CD4-positive, alpha-beta T cell (primary cell): ENCODE results near the gene CSNK1E. TPM values are rescaled to one million over a fixed set of nuclear protein-coding genes. Genes with fewer than 3 reads are reported as not detected.
"Not testable (repeated sequence)": the region's sequence is repeated elsewhere in the genome, so short reads cannot be mapped to it uniquely, and the experiment has no call there.

Experiments used
- ATAC-seq: fragments of 200-7000 bp; cut with Tn5 transposase; one replicate; pipeline ENCODE4 v1.10.0; 2022; ENCODE audit warnings: mild to moderate bottlenecking; ENCODE audit not compliant: poor library complexity
- CTCF ChIA-PET: fragments of 350-600 bp; sonication (Branson Sonifier 250); formaldehyde crosslinking; loops from one replicate; lab custom pipeline; 2021; ENCODE audit warnings: antibody characterized with exemption, inconsistent platforms; lab: Charles Lee
- POLR2A ChIA-PET: fragments of 350-600 bp; sonication (Branson Sonifier 250); formaldehyde crosslinking; loops from one replicate; lab custom pipeline; 2021; ENCODE audit warnings: antibody characterized with exemption, inconsistent platforms; lab: Charles Lee
- DNase-seq, 14 experiments: peaks; one replicate each; pipeline ENCODE4 v3.0.0-alpha.2; 2013 to 2020; ENCODE audit warnings: mixed read lengths in 2 of 14
- H3K27ac ChIP-seq, 2 donors: one replicate each; pipeline versions ENCODE4 v1.5.1 to v1.7.0; 2013; ENCODE audit warnings: low read length in 2 of 2, low read depth in 1 of 2, mild to moderate bottlenecking in 1 of 2
- H3K27me3 ChIP-seq, 2 experiments: 1 replicate in 1 of 2; 2 replicates in 1 of 2; pipeline versions ENCODE4 v1.6.1 to v1.7.0; 2013; ENCODE audit warnings: low read length in 2 of 2, control low read depth in 1 of 2, mild to moderate bottlenecking in 1 of 2, moderate library complexity in 1 of 2; ENCODE audit not compliant: insufficient read depth in 2 of 2, control insufficient read depth in 1 of 2
- H3K36me3 ChIP-seq: one replicate; pipeline ENCODE4 v1.6.1; 2013; ENCODE audit warnings: low read length, control low read depth; ENCODE audit not compliant: insufficient read depth
- H3K4me1 ChIP-seq: one replicate; pipeline ENCODE4 v1.6.1; 2013; ENCODE audit warnings: low read length, control low read depth; ENCODE audit not compliant: insufficient read depth
- H3K4me3 ChIP-seq: one replicate; pipeline ENCODE4 v1.5.1; 2013; ENCODE audit warnings: mild to moderate bottlenecking, low read length, moderate library complexity
- H3K9me3 ChIP-seq, 2 experiments: 1 replicate in 1 of 2; 2 replicates in 1 of 2; pipeline versions ENCODE4 v1.6.1 to v1.7.0; 2013; ENCODE audit warnings: low read length in 2 of 2, mild to moderate bottlenecking in 2 of 2, control low read depth in 1 of 2, moderate library complexity in 1 of 2; ENCODE audit not compliant: control insufficient read depth in 1 of 2, insufficient read depth in 1 of 2
- H3K27ac Mint-ChIP-seq: one replicate; pipeline ENCODE4 v1.8.0; 2020; ENCODE audit warnings: mixed read lengths
- H3K27me3 Mint-ChIP-seq: one replicate; pipeline ENCODE4 v1.8.0; 2021; ENCODE audit warnings: mixed read lengths
- H3K36me3 Mint-ChIP-seq: one replicate; pipeline ENCODE4 v1.8.0; 2021; ENCODE audit warnings: low read depth, mixed read lengths
- H3K4me1 Mint-ChIP-seq: one replicate; pipeline ENCODE4 v1.8.0; 2021; ENCODE audit warnings: low read depth, mixed read lengths
- H3K4me3 Mint-ChIP-seq: one replicate; pipeline ENCODE4 v1.8.0; 2020; ENCODE audit warnings: mild to moderate bottlenecking, mixed read lengths
- H3K9me3 Mint-ChIP-seq: one replicate; pipeline ENCODE4 v1.8.0; 2020; ENCODE audit warnings: mixed read lengths
- intact Hi-C, 2 experiments: fragments of 100-400 bp; cut with DNase I in 1 of 2; cut with micrococcal nuclease in 1 of 2; formaldehyde crosslinking; loops; one replicate each; pipeline versions ENCODE4 v1.15.1 to v1.9.0; 2023 to 2025; cut with DNase I, micrococcal nuclease
- total RNA-seq, 174 experiments: library from RNA in 2 of 174; stranded (reverse) in 2 of 174; gene quantifications; one replicate each; pipeline ENCODE4 v1.2.3 and lab custom pipeline; 2021 to 2026
- TF ChIP-seq, protein P1 (sequence below): fragments of 200-600 bp; IDR thresholded peaks from one replicate; pipeline ENCODE4 v1.8.0; 2022; ENCODE audit warnings: antibody characterized with exemption, mild to moderate bottlenecking

CSNK1E gene
- total RNA-seq, 2 experiments from 2014 or later = 208 to 217 TPM

DNA sequence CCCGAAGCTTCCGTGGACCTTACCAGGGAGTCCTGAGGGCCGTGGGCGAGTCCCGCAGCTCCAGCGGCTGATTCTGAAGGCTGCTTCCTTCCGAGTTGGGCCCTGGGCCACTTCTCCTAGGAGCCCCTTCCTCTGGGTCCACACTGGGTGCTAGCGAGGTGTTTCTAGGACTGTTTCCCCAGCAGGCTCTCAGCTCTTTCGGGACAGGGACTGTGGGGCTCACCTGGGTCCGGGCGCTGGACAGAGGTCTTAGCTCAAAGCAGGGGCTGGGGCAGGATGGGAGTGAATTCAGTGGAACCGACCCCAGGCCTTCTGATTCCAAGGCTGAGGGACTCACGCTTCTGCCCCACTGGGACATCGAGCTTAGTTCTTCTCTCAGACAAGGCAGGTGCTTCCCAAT, 29.3 kb upstream of the CSNK1E start:
- no peak overlapping the region for H3K4me3 Mint-ChIP-seq
- DNase-seq (peak in 1 of 14 experiments; percentile 2), ATAC-seq (no peak)
- H3K4me1 Mint-ChIP-seq = no peaks in the 10 kb centered on the region
- H3K9me3 Mint-ChIP-seq = no peaks in the 10 kb centered on the region
- intact Hi-C loops = no loop called here
- no peaks in the 10 kb centered on the region for H3K4me1 ChIP-seq
- no peak overlapping the region for H3K4me3 ChIP-seq
- H3K27me3 Mint-ChIP-seq = no peaks in the 10 kb centered on the region
- H3K36me3 ChIP-seq = no peaks in the 10 kb centered on the region
- H3K27ac ChIP-seq = no peak overlapping the region
- CTCF ChIA-PET = no interaction called here
- TF ChIP-seq, protein P1, sequence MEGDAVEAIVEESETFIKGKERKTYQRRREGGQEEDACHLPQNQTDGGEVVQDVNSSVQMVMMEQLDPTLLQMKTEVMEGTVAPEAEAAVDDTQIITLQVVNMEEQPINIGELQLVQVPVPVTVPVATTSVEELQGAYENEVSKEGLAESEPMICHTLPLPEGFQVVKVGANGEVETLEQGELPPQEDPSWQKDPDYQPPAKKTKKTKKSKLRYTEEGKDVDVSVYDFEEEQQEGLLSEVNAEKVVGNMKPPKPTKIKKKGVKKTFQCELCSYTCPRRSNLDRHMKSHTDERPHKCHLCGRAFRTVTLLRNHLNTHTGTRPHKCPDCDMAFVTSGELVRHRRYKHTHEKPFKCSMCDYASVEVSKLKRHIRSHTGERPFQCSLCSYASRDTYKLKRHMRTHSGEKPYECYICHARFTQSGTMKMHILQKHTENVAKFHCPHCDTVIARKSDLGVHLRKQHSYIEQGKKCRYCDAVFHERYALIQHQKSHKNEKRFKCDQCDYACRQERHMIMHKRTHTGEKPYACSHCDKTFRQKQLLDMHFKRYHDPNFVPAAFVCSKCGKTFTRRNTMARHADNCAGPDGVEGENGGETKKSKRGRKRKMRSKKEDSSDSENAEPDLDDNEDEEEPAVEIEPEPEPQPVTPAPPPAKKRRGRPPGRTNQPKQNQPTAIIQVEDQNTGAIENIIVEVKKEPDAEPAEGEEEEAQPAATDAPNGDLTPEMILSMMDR = no peak
- H3K9me3 ChIP-seq = no peaks in the 10 kb centered on the region
- POLR2A ChIA-PET = no interaction called here
- no peak overlapping the region for H3K27ac Mint-ChIP-seq
- H3K27me3 ChIP-seq = peaks cover 0 to 4% of the 10 kb centered on the region in 2 experiments
- no peaks in the 10 kb centered on the region for H3K36me3 Mint-ChIP-seq

DNA sequence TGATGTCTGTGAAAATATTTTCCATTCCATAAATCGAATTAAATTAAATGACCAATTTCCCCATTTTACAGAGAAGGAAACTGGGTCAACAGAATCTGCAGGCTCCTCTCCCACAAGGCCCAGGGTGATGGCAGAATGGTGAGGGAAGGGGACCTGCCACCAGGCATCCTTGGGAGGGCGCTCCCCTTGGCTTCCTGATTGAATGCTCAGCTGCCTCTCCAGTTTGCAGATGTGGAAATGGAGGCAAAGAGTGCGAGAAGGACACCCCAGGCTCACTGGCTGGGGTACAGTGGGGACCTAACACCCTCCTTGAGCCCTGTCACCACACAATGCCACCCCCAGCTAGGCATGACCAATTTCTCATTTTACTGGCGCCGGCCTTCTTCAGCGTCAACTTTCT, 28.5 kb upstream of the CSNK1E start:
- Mint-ChIP-seq H3K4me3 (no peak overlapping the region), H3K27ac (no peak overlapping the region), H3K36me3 (no peaks in the 10 kb centered on the region), H3K4me1 (no peaks in the 10 kb centered on the region), H3K27me3 (no peaks in the 10 kb centered on the region), H3K9me3 (no peaks in the 10 kb centered on the region)
- DNase-seq = peak in 1 of 14 experiments; percentile 14
- Histone ChIP-seq H3K36me3 (no peaks in the 10 kb centered on the region), H3K4me3 (no peak overlapping the region), H3K9me3 (no peaks in the 10 kb centered on the region), H3K4me1 (no peaks in the 10 kb centered on the region), H3K27me3 (peaks cover 0 to 4% of the 10 kb centered on the region in 2 experiments), H3K27ac (no peak overlapping the region)
- ChIA-PET CTCF (no interaction called here), POLR2A (no interaction called here)
- ATAC-seq = no peak
- intact Hi-C loops = no loop called here
- TF ChIP-seq, protein P1 = no peak

DNA sequence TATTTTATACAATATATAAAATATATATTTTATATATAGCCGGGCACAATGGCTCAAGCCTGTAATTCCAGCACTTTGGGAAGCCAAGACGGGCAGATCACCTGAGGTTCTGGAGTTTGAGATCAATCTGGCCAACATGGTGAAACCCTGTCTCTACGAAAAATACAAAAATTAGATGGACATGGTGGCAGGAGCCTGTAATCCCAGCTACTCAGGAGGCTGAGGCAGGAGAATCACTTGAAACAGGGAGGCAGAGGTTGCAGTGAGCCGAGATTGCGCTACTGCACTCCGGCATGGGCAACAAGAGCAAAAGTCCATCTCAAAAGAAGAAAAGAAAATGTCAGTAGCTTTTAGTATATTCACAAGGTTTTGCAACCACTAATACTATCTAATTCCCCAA, 22.7 kb upstream of the CSNK1E start:
- H3K4me3 ChIP-seq, H3K9me3 ChIP-seq, ATAC-seq, H3K4me3 Mint-ChIP-seq, intact Hi-C loops, CTCF ChIA-PET, H3K27me3 ChIP-seq, H3K4me1 Mint-ChIP-seq, H3K36me3 Mint-ChIP-seq, H3K27ac ChIP-seq, H3K36me3 ChIP-seq, POLR2A ChIA-PET, H3K9me3 Mint-ChIP-seq, DNase-seq, H3K27ac Mint-ChIP-seq: not testable (repeated sequence)
- peaks cover 10% of the 10 kb centered on the region for H3K27me3 Mint-ChIP-seq
- peaks cover 12% of the 10 kb centered on the region for H3K4me1 ChIP-seq

DNA sequence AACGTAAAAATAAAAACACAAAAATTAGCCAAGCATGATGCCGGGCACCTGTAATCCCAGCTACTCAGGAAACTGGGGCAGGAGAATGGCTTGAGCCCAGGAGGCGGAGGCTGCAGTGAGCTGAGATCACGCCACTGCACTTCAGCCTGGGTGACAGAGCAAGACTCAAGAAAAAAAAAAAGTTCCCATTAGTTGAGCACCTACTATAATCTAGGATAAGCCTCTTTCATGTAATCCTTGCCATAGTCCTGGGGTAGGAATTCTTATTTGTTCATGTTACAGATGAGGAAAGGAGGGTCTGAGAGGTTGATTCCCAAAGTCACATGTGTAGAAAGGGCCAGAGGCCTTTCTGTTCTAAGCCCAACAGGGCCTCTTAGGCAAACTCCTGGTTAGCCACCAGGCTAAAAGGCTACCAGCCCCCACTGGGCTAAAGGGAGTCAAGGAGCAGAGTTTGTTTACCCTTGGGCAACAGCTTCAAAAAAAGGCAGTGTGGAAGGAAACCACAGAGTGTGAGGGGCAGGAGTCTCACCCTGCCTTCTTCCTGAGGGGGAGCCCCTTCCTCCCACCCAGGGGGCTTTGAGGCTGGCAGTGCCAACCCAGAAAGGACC, 21.6 kb upstream of the CSNK1E start:
- H3K4me3 ChIP-seq = no peak overlapping the region
- ATAC-seq (no peak), DNase-seq (no peak)
- H3K27me3 ChIP-seq = peaks cover 0 to 7% of the 10 kb centered on the region in 2 experiments
- Mint-ChIP-seq H3K36me3 (no peaks in the 10 kb centered on the region), H3K4me1 (peaks cover 5% of the 10 kb centered on the region), H3K27me3 (peaks cover 15% of the 10 kb centered on the region), H3K27ac (no peak overlapping the region), H3K4me3 (no peak overlapping the region), H3K9me3 (no peaks in the 10 kb centered on the region)
- TF ChIP-seq, protein P1 = no peak
- intact Hi-C loops = no loop called here
- ChIA-PET POLR2A (no interaction called here), CTCF (no interaction called here)
- no peak overlapping the region for H3K27ac ChIP-seq
- no peaks in the 10 kb centered on the region for H3K9me3 ChIP-seq
- H3K36me3 ChIP-seq = no peaks in the 10 kb centered on the region
- H3K4me1 ChIP-seq = peaks cover 12% of the 10 kb centered on the region
